Panc1 (cell line): Measurements from ENCODE around the gene ARHGEF10L. TPM values are rescaled to one million over a fixed set of nuclear protein-coding genes. Genes with fewer than 3 reads are reported as not detected.
A peak's percentile ranks its signal among the peaks of the same experiment; 100 is the strongest.

ENCODE experiments used
- ATAC-seq: fragments of 200-7000 bp; cut with Tn5 transposase; 2 replicates; pipeline ENCODE4 v1.9.1; 2020; ENCODE audit warnings: mild to moderate bottlenecking, moderate library complexity
- BruUV-seq: library from RNA; stranded (reverse); fragments of 400-500 nt; replicated peaks from 2 replicates; lab custom pipeline; 2021; lab: Mats Ljungman, UMichigan
- CTCF ChIA-PET: fragments of 300-600 bp; sonication (Branson Sonifier 250); formaldehyde crosslinking; loops from one replicate; lab custom pipeline; 2022; ENCODE audit warnings: antibody characterized with exemption; lab: Charles Lee
- POLR2A ChIA-PET: fragments of 300-600 bp; sonication (Branson Sonifier 250); formaldehyde crosslinking; loops from one replicate; lab custom pipeline; 2022; ENCODE audit warnings: antibody characterized with exemption; lab: Charles Lee
- DNase-seq: peaks from one replicate; pipeline ENCODE4 v3.0.0-alpha.2; 2010; ENCODE audit warnings: low read depth, low spot score
- H3K27ac ChIP-seq: 2 replicates; pipeline ENCODE4 v1.5.1; 2011; ENCODE audit warnings: mild to moderate bottlenecking, low read length, inconsistent platforms
- H3K27me3 ChIP-seq: fragments of 200-500 bp; sonication (Bioruptor generic); 2 replicates; pipeline ENCODE4 v1.6.0; 2014; ENCODE audit warnings: low read length, inconsistent platforms; ENCODE audit not compliant: control insufficient read depth, insufficient read depth
- H3K36me3 ChIP-seq: fragments of 200-500 bp; sonication (Bioruptor generic); 2 replicates; pipeline ENCODE4 v1.5.1; 2014; ENCODE audit warnings: inconsistent platforms, mild to moderate bottlenecking, low read length, moderate library complexity; ENCODE audit not compliant: control insufficient read depth, insufficient read depth
- H3K4me1 ChIP-seq: 2 replicates; pipeline ENCODE4 v1.5.1; 2011; ENCODE audit warnings: inconsistent platforms, mild to moderate bottlenecking, low read length, moderate library complexity; ENCODE audit not compliant: control insufficient read depth, insufficient read depth
- H3K4me3 ChIP-seq, 2 experiments: 2 replicates each; pipeline ENCODE4 v1.5.1; 2011 to 2012; ENCODE audit warnings: low read depth in 2 of 2, low read length in 2 of 2, mild to moderate bottlenecking in 2 of 2, inconsistent platforms in 1 of 2, moderate library complexity in 1 of 2
- H3K9me3 ChIP-seq: fragments of 200-500 bp; sonication (Bioruptor generic); 2 replicates; pipeline ENCODE4 v1.5.1; 2014; ENCODE audit warnings: low read depth, mild to moderate bottlenecking, inconsistent platforms, low read length, moderate library complexity; ENCODE audit not compliant: control insufficient read depth, insufficient read depth
- POLR2AphosphoS5 ChIP-seq: IDR thresholded peaks from 2 replicates; pipeline ENCODE4 v1.6.1; 2012; ENCODE audit warnings: mild to moderate bottlenecking, low read depth, low read length, moderate library complexity
- SIN3A ChIP-seq: IDR thresholded peaks from 2 replicates; pipeline ENCODE4 v1.6.1; 2012; ENCODE audit warnings: low read depth, mild to moderate bottlenecking, low read length, moderate library complexity, borderline replicate concordance; ENCODE audit not compliant: insufficient read depth
- TCF7L2 ChIP-seq: IDR thresholded peaks from 2 replicates; pipeline ENCODE4 v1.6.1; 2011; ENCODE audit warnings: mild to moderate bottlenecking, low read depth, low read length, inconsistent platforms
- in situ Hi-C: cut with HindIII; loops from 2 replicates; pipeline ENCODE4 v1.10.0; 2016; ENCODE audit warnings: low sequenced_read_pairs, low pct_unique_long_range_greater_than_20kb
- intact Hi-C: fragments of 100-400 bp; cut with micrococcal nuclease; formaldehyde crosslinking; loops from one replicate; pipeline ENCODE4 v1.10.0; 2022; ENCODE audit not compliant: unreplicated experiment
- total RNA-seq: library from RNA; stranded (reverse); gene quantifications from one replicate; pipeline ENCODE4 v1.2.1, GENCODE V29; 2021; ENCODE audit not compliant: unreplicated experiment
- TF ChIP-seq, protein P1 (sequence below): fragments of 450-650 bp; IDR thresholded peaks from 2 replicates; pipeline ENCODE4 v1.5.1; 2017; ENCODE audit warnings: mild to moderate bottlenecking
- TF ChIP-seq, protein P2 (sequence below), 2 experiments: IDR thresholded peaks; 2 replicates each; pipeline ENCODE4 v1.6.1; 2011 to 2012; ENCODE audit warnings: low read depth in 2 of 2, control low read depth in 1 of 2, low read length in 1 of 2, mild to moderate bottlenecking in 1 of 2, moderate library complexity in 1 of 2; ENCODE audit not compliant: insufficient read depth in 1 of 2

Gene ARHGEF10L
- total RNA-seq, 1 experiment from 2014 or later: 5.9 TPM

DNA sequence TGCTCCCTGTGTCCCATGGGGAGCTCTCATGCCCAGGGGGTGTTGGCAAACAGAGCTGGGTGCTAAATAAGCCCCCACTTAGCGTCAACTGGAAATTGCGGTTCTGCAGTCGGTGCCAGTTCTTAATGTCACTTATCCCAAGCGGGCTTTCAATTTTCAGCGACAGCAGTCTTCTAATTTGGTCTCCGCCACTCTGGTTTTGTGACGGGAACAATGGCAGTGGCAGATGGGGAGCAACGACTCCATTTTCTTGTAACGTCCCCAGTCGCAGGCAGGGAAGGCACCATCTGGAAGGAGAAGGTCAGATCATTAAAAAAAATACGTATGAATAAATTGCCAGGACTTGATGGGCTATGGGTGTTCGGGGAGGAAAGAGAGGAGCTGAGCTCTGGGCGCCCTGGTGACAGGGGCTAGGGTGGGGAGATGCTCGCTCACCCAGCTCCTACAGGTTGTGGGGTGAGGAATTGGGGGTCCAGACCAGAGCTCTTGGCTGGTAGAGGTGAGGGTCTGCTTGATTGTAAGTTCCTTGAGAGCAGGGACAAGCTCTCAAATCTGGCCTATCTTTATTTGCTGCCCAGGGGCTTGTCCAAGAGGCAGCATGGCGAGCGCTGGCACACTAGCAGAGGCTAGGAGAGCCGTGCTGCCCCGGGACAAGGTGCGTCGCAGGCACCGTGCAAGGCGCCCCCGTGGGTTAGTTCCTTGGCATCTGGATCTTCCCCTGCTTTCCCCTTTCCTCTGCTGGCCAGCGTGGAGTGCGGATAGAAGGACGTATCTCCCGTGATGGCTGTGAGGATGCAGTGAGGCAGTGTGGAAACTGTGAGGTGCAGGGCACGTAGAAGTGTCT, 105.8 kb downstream of the ARHGEF10L start:
- no peak for DNase-seq
- no peak for ATAC-seq
- Histone ChIP-seq H3K36me3 (no peaks in the 10 kb centered on the region), H3K27ac (no peak overlapping the region), H3K27me3 (no peaks in the 10 kb centered on the region), H3K9me3 (no peaks in the 10 kb centered on the region), H3K4me1 (no peaks in the 10 kb centered on the region), H3K4me3 (no peak overlapping the region)
- ChIA-PET CTCF (no interaction called here), POLR2A (no interaction called here)
- BruUV-seq: no TSS peak
- TF ChIP-seq, protein P1, sequence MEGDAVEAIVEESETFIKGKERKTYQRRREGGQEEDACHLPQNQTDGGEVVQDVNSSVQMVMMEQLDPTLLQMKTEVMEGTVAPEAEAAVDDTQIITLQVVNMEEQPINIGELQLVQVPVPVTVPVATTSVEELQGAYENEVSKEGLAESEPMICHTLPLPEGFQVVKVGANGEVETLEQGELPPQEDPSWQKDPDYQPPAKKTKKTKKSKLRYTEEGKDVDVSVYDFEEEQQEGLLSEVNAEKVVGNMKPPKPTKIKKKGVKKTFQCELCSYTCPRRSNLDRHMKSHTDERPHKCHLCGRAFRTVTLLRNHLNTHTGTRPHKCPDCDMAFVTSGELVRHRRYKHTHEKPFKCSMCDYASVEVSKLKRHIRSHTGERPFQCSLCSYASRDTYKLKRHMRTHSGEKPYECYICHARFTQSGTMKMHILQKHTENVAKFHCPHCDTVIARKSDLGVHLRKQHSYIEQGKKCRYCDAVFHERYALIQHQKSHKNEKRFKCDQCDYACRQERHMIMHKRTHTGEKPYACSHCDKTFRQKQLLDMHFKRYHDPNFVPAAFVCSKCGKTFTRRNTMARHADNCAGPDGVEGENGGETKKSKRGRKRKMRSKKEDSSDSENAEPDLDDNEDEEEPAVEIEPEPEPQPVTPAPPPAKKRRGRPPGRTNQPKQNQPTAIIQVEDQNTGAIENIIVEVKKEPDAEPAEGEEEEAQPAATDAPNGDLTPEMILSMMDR: no peak
- TF ChIP-seq, protein P2, sequence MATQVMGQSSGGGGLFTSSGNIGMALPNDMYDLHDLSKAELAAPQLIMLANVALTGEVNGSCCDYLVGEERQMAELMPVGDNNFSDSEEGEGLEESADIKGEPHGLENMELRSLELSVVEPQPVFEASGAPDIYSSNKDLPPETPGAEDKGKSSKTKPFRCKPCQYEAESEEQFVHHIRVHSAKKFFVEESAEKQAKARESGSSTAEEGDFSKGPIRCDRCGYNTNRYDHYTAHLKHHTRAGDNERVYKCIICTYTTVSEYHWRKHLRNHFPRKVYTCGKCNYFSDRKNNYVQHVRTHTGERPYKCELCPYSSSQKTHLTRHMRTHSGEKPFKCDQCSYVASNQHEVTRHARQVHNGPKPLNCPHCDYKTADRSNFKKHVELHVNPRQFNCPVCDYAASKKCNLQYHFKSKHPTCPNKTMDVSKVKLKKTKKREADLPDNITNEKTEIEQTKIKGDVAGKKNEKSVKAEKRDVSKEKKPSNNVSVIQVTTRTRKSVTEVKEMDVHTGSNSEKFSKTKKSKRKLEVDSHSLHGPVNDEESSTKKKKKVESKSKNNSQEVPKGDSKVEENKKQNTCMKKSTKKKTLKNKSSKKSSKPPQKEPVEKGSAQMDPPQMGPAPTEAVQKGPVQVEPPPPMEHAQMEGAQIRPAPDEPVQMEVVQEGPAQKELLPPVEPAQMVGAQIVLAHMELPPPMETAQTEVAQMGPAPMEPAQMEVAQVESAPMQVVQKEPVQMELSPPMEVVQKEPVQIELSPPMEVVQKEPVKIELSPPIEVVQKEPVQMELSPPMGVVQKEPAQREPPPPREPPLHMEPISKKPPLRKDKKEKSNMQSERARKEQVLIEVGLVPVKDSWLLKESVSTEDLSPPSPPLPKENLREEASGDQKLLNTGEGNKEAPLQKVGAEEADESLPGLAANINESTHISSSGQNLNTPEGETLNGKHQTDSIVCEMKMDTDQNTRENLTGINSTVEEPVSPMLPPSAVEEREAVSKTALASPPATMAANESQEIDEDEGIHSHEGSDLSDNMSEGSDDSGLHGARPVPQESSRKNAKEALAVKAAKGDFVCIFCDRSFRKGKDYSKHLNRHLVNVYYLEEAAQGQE (IDR thresholded peaks at IDR 0.05; ENCODE audit: insufficient read depth in 1 of 2, low read depth in 2 of 2, low read length in 1 of 2): no peak
- no peak for TF ChIP-seq SIN3A
- intact Hi-C loops (no loop called here), in situ Hi-C loops (no loop called here)

DNA sequence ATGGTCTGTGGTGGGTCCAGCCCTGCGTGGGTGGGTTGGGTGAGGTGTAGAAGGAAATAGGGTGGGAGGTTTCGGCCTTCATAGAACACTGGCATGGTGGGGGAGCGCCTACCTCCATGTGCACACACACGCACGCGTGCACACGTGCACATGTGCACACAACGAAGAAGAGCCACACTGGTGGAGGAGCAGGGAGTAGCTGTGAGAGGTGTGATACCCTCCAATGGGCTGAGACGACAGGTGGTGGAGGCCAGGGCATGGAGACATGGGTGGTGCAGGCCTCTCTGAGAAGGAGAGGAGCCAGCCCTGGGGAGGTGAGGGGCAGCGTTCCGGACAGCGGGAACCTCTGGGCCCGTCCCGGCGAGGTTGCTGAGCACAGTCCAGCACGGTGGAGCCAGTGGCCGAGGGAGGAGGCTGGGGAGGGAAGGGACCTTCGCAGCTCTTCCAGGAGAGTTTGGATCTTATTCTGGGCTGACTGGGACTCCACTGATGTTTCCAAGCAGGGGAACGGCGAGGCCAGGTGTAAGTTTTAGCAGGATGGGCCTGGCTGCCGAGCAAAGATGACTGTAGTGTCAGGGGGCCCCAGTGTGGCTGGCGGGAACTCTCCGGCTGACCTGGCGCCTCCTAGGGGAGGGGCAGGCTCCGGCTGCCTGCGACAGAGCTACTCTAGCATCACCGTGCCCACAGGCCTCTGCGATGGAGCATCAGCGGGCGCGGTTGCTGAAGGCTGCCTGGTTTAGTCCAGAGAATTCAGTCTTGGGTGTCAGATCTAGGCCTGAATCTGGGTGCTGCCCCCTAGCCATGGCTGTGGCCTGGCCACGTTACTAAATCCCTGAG, 107.2 kb downstream of the ARHGEF10L start:
- Histone ChIP-seq H3K4me1 (no peaks in the 10 kb centered on the region), H3K27ac (no peak overlapping the region), H3K9me3 (no peaks in the 10 kb centered on the region), H3K36me3 (no peaks in the 10 kb centered on the region), H3K4me3 (no peak overlapping the region), H3K27me3 (no peaks in the 10 kb centered on the region)
- DNase-seq (no peak), ATAC-seq (peak; percentile 46; the same call in 1 of the 2 replicates)
- TF ChIP-seq, protein P2 (IDR thresholded peaks at IDR 0.05; ENCODE audit: insufficient read depth in 1 of 2, low read depth in 2 of 2, low read length in 1 of 2): no peak
- no peak for TF ChIP-seq TCF7L2
- no peak for TF ChIP-seq POLR2AphosphoS5
- intact Hi-C loops (no loop called here), in situ Hi-C loops (no loop called here)
- ChIA-PET CTCF (no interaction called here), POLR2A (no interaction called here)
- no TSS peak for BruUV-seq
